HG02798 (cell line): ENCODE results near the gene KRTAP19-2.
"Not testable (repeated sequence)": the region's sequence is repeated elsewhere in the genome, so short reads cannot be mapped to it uniquely, and the experiment has no call there.

ENCODE experiments used
- ATAC-seq: cut with Tn5 transposase; IDR thresholded peaks from one replicate; pipeline ENCODE4 v1.9.1; 2021; ENCODE audit warnings: mild to moderate bottlenecking; ENCODE audit not compliant: unreplicated experiment, poor library complexity

Gene KRTAP19-2

GRCh38 chr21:30487336-30487735, at the start of gene KRTAP19-2:
KRTAP19-2 (minus strand) TSS chr21:30487436; CDS start chr21:30487348, 88 bp downstream.
- ATAC-seq, result no peak

- no peak for ATAC-seq
Observed at GRCh38 chr21:30518876-30519275, 31.6 kb upstream of the KRTAP19-2 start.

DNA sequence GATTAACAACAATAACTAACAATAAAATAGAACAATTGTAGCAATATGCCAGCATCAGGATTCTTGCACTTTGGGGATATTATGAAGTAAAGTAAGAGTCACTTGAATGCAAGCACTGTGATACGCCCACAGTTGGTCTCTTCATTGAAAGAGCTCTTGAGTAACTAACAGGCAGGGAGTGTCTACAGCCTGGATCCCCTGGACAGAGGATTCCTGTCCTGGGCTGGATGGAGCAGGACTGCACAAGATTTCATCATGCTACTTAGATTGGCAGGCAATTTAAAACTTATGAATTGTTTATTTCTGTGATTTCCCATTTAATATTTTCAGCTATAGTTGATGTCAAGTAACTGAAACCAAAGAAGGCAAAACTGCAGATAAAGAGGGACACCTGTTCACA, 28.4 kb upstream of the KRTAP19-2 start:
- no peak for ATAC-seq

DNA sequence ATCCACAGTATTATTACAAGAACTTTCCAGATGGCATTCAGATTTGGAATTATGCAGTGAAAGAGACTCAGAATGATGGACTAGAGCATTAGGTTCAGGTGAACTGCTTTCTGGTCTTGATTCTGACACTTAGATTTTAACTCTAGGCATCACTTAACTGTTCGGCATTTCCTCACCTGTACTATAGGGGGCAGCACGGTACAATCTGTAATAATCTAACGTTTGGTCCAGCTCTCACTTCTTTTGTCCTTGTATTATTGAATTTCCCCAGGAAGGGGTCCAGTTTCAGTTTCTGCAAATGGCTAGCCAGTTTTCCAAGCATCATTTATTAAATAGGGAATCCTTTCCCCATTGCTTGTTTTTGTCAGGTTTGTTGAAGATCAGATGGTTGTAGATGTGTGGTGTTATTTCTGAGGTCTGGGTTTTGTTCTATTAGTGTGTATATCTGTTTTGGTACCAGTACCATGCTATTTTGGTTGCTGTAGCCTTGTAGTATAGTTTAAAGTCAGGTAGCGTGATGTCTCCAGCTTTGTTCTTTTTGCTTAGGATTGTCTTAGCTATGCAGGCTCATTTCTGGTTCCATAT, 18.5 kb upstream of the KRTAP19-2 start:
- ATAC-seq, result not testable (repeated sequence)

DNA sequence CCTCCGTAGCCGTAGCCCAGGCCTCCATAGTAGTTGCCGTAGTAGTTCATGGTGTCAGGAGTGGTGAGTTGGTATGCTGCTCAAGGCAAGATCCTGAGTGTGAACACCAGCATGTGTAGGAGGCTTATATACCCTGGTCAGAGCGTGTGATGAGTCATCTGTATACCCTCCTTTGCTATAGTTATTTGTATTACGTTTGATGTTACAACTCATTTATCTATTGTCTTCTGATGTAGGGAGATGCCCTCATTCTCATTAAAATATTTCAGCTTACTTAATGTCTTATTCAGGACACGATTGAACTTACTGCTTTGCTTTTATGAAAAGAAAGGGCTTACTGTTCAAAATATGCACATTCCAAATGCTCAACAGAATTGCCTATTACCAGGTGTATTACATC, 14.8 kb upstream of the KRTAP19-2 start, which contains the start of gene KRTAP19-5:
TSS of gene KRTAP19-5 (minus strand) at position 101 of the 400 bp plus-strand sequence. CDS start at position 50, 51 bp downstream.
- ATAC-seq, result no peak

DNA sequence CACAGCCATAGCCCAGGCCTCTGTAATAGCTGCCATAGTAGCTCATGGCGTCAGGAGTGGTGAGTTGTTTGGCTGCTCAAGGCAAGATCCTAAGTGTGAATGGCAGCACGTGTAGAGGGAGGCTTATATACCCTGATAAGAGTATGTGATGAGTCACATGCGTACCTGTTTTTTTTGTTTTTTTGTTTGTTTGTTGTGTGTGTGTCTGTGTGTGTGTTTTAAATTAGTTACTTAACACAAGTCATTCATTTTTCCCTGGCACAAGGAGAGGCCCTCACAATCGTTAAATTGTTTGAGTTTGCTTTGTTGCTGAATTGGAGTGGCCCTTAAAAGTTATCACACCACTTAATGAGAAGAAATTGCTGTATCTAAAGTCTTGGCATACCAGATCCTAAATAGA, 9.8 kb upstream of the KRTAP19-2 start, which contains the start of gene KRTAP19-4:
TSS of gene KRTAP19-4 (minus strand) at position 101 of the 400 bp plus-strand sequence. CDS start at position 46, 55 bp downstream.
- no peak for ATAC-seq

- no peak for ATAC-seq
Observed at GRCh38 chr21:30491963-30492428, 4.8 kb upstream of the KRTAP19-2 start, which contains the start of gene KRTAP19-3. KRTAP19-3 (minus strand) TSS chr21:30492013; CDS start chr21:30491957, 56 bp downstream.

- no peak for ATAC-seq
Observed at GRCh38 chr21:30486180-30486579, 1.1 kb downstream of the KRTAP19-2 start.

GRCh38 chr21:30482130-30482529, 5.1 kb downstream of the KRTAP19-2 start:
- no peak for ATAC-seq

DNA sequence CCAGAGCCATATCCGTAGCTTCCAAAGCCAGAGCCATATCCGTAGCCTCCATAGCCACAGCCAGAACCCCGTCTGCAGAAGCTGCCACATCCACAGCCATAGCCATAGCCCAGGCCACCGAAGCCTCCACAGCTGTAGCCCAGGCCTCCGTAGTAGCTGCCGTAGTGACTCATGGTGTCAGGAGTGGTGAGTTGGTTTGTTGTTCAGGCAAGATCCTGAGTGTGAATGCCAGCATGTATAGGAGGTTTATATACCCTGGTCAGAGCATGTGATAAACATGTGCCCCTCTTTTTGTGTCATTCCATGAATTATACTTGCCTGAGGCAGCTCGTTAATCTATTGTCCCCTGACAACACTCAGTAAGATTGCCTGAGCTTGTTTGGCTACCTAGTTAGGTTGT, 7.1 kb downstream of the KRTAP19-2 start, which contains the start of gene KRTAP19-1:
TSS of gene KRTAP19-1 (minus strand) at position 223 of the 400 bp plus-strand sequence. CDS start at position 173, 50 bp downstream.
- ATAC-seq, result no peak

DNA sequence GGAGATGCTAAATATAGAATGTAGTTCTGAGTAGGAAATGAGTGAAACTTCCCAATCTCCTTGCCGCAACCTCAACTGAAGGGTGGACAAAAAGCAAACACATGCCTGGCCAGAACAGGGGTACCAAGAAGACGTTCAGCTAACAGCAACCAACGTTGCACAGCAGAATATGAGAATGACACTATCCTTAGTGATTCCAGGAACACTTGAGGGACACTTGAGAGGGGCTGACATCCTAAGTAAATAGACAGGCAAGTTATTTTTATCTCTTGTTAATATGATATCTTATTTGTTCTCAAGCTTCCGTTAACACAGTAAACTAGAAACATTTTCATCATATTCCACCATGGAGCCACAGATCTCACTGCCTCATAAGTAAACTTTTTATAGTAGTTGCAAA, 8.0 kb downstream of the KRTAP19-2 start:
- no peak for ATAC-seq

- ATAC-seq, result no peak
Observed at GRCh38 chr21:30478004-30478403, 9.2 kb downstream of the KRTAP19-2 start.

DNA sequence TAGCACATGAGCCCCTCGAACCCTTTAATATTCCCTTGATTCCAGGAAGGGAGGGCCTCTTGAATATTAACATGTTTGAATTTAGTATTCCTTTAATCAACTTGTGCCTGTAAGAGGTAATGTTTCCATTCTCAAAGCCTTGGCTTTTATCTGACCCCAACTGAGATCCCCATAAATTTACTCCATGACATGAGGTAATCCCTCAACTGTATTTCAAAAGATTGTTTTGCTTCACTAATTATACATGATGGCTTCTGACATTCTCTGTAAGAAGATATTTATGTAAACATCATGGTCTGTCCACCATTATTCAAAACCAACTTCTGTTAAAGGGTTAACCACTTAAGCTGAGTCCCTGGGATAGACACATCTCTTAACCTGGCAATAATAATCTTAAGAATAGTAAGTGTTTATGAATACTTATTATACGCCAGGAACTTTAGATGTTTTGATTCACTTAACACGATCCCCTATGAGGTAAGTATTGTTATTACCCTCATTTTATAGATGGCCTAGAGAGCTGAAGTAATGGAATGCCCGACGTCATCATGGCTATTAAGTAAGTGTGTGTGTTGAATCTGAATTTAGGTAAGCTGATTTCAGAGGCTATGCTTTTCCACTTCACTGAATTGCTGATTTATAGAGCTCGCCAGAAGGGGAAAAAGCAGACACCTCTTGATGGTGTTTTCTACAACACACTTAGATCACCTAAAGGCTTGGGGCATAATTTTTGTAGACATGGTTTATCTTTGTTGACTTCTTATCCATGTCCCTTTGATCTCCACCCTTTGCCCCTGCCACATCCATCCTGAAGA, 18.1 kb downstream of the KRTAP19-2 start:
- ATAC-seq, result no peak

GRCh38 chr21:30463713-30464112, 23.5 kb downstream of the KRTAP19-2 start:
- no peak for ATAC-seq

DNA sequence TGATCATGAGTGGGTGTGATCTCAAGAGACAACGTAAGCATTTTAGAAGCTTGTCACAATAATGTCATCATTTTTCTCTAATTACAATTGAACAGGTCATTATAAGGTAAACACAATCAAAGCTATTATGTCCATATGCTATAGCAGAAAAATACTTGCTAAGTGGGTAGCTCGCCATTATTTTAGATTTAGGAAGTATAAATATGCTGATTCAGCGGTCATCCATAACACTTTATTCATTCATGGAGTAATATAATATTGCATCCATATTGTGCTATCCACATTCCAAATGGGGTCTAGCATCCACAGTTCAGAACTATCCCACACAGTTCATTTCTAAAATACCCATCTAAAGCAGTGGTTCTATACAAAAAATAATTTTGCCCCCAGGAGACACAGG, 38.7 kb downstream of the KRTAP19-2 start:
- ATAC-seq, result no peak

DNA sequence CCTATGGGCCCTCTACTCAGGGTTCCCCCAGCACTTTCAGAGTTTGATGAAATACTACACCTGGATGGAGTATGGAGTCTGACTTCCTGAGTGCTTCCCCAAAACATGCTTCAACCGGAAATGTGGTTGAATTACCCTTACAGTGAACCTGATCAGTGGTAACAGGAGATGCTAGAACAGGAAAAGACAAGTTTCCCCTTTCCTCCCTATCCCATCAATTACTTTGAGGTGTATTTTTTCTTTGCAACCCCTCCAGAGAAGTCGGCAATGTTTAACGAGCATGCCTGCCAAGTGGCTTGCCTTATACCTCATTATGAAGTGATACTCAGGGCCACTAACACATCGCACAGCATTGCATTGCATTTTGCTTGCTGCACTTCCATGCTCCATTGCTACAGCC, 40.2 kb downstream of the KRTAP19-2 start:
- no peak for ATAC-seq

DNA sequence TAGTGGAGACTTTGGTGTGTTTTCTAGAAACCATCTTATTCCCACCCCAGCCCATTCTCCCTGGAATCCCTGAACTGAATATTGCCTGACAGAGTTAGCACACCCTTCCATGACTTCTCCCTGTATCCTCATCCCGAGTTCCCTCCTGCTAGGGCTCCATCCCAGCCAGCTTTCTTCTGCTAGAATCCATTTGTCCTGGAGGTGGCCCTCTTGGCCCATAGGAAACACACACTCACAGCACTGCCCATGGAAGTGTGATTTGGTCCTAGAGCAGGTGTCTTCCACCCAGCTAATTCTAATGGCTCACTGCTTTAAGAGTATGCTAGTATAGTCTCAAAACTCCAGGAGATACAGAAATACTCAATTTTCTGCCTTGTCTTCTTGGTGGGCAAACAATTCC, 43.0 kb downstream of the KRTAP19-2 start:
- ATAC-seq, result no peak

DNA sequence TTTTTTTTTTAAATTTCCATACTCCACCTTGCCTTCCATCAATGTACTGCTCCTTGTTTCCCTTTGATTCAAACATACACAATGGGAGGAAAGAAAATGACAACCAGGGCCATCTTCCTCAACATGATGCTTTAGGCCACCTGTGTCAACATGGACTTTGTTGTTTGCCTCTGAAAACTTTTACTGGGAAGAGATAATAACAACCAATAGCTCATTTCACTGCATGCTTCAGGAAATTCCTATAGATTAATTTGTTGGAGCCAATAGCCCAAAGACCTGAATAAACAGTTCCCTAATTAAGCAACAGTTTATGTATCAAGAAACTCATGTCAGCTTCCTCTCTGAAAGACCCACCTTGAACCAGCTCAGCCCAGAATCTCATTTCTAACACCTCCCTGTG, 44.0 kb downstream of the KRTAP19-2 start:
- ATAC-seq, result no peak

- no peak for ATAC-seq
Observed at GRCh38 chr21:30439975-30440374, 47.3 kb downstream of the KRTAP19-2 start, which contains the start of gene KRTAP15-1. KRTAP15-1 (plus strand) TSS chr21:30440275; CDS start chr21:30440328, 53 bp downstream.
